ENCODE measurements around the gene CPNE2. TPM values are rescaled to one million over a fixed set of nuclear protein-coding genes. Genes with fewer than 3 reads are reported as not detected.

The CPNE2 gene
- total RNA-seq, 1 donor from 2014 or later = 8.3 TPM

GRCh38 chr16:57102888-57103851, 10.8 kb downstream of the CPNE2 start:
- H3K4me3 Mint-ChIP-seq = no peak overlapping the region
- ChIA-PET CTCF (interaction anchor here (1.4 kb wide), 1 partner anchor 10 kb away, joined by 6 read pairs; the partner anchor contains the start of gene CPNE2), POLR2A (interaction anchor here (0.7 kb wide), 1 partner anchor 589 kb away, joined by 4 read pairs; no protein-coding TSS in a partner anchor)
- TF ChIP-seq CTCF (IDR thresholded peaks at IDR 0.05) = no peak
- ATAC-seq (ENCODE audit: low read depth) = no peak
- H3K9me3 Mint-ChIP-seq = no peaks in the 10 kb centered on the region
- H3K36me3 Mint-ChIP-seq (ENCODE audit: low read depth) = no peaks in the 10 kb centered on the region
- no peaks in the 10 kb centered on the region for H3K27me3 Mint-ChIP-seq
- intact Hi-C loops (cut with micrococcal nuclease) = no loop called here
- DNase-seq = no peak
- no peaks in the 10 kb centered on the region for H3K4me1 Mint-ChIP-seq
- no peak overlapping the region for H3K27ac Mint-ChIP-seq

- ChIA-PET POLR2A (interaction anchor here (0.6 kb wide), 1 partner anchor 270 kb away, joined by 3 read pairs; no protein-coding TSS in a partner anchor), CTCF (no interaction called here)
- Mint-ChIP-seq H3K4me3 (no peak overlapping the region), H3K9me3 (no peaks in the 10 kb centered on the region), H3K27me3 (no peaks in the 10 kb centered on the region), H3K27ac (no peak overlapping the region), H3K4me1 (no peaks in the 10 kb centered on the region), H3K36me3 (ENCODE audit: low read depth) (no peaks in the 10 kb centered on the region)
- no peak for TF ChIP-seq CTCF (IDR thresholded peaks at IDR 0.05)
- intact Hi-C loops (cut with micrococcal nuclease) = no loop called here
- no peak for ATAC-seq (ENCODE audit: low read depth)
- DNase-seq = no peak
Observed at GRCh38 chr16:57104706-57105105, 12.3 kb downstream of the CPNE2 start.

- no peaks in the 10 kb centered on the region for H3K36me3 Mint-ChIP-seq (ENCODE audit: low read depth)
- H3K4me1 Mint-ChIP-seq = no peaks in the 10 kb centered on the region
- H3K9me3 Mint-ChIP-seq = no peaks in the 10 kb centered on the region
- DNase-seq (no peak), ATAC-seq (ENCODE audit: low read depth) (no peak)
- H3K27me3 Mint-ChIP-seq = no peaks in the 10 kb centered on the region
- intact Hi-C loops (cut with micrococcal nuclease) = no loop called here
- POLR2A ChIA-PET = no interaction called here
- no peak overlapping the region for H3K27ac Mint-ChIP-seq
- no peak for TF ChIP-seq CTCF (IDR thresholded peaks at IDR 0.05)
- CTCF ChIA-PET = no interaction called here
- no peak overlapping the region for H3K4me3 Mint-ChIP-seq
Observed at GRCh38 chr16:57105184-57105583, 12.8 kb downstream of the CPNE2 start.

- ATAC-seq (ENCODE audit: low read depth) (no peak), DNase-seq (no peak)
- ChIA-PET CTCF (interaction anchor here (1.0 kb wide), 1 partner anchor 14 kb away, joined by 3 read pairs; the partner anchor contains the start of gene CPNE2), POLR2A (no interaction called here)
- H3K9me3 Mint-ChIP-seq = no peaks in the 10 kb centered on the region
- no peak overlapping the region for H3K27ac Mint-ChIP-seq
- no peak for TF ChIP-seq CTCF (IDR thresholded peaks at IDR 0.05)
- H3K4me1 Mint-ChIP-seq = no peaks in the 10 kb centered on the region
- H3K4me3 Mint-ChIP-seq = no peak overlapping the region
- intact Hi-C loops (cut with micrococcal nuclease) = no loop called here
- H3K27me3 Mint-ChIP-seq = no peaks in the 10 kb centered on the region
- no peaks in the 10 kb centered on the region for H3K36me3 Mint-ChIP-seq (ENCODE audit: low read depth)
Observed at GRCh38 chr16:57106767-57107166, 14.4 kb downstream of the CPNE2 start.

- no peaks in the 10 kb centered on the region for H3K36me3 Mint-ChIP-seq (ENCODE audit: low read depth)
- no peaks in the 10 kb centered on the region for H3K9me3 Mint-ChIP-seq
- POLR2A ChIA-PET = no interaction called here
- ATAC-seq (ENCODE audit: low read depth) = no peak
- no peak overlapping the region for H3K4me3 Mint-ChIP-seq
- intact Hi-C loops (cut with micrococcal nuclease) = no loop called here
- H3K27ac Mint-ChIP-seq = no peak overlapping the region
- no peaks in the 10 kb centered on the region for H3K4me1 Mint-ChIP-seq
- TF ChIP-seq CTCF (IDR thresholded peaks at IDR 0.05) = no peak
- CTCF ChIA-PET = interaction anchor here (1.0 kb wide), 1 partner anchor 15 kb away, joined by 3 read pairs; the partner anchor contains the start of gene CPNE2
- no peaks in the 10 kb centered on the region for H3K27me3 Mint-ChIP-seq
- DNase-seq = no peak
Observed at GRCh38 chr16:57107321-57107922, 15.0 kb downstream of the CPNE2 start.
